ENCODE data around the gene GPATCH8.
"Not testable (repeated sequence)": the region's sequence is repeated elsewhere in the genome, so short reads cannot be mapped to it uniquely, and the experiment has no call there.

Gene GPATCH8

DNA sequence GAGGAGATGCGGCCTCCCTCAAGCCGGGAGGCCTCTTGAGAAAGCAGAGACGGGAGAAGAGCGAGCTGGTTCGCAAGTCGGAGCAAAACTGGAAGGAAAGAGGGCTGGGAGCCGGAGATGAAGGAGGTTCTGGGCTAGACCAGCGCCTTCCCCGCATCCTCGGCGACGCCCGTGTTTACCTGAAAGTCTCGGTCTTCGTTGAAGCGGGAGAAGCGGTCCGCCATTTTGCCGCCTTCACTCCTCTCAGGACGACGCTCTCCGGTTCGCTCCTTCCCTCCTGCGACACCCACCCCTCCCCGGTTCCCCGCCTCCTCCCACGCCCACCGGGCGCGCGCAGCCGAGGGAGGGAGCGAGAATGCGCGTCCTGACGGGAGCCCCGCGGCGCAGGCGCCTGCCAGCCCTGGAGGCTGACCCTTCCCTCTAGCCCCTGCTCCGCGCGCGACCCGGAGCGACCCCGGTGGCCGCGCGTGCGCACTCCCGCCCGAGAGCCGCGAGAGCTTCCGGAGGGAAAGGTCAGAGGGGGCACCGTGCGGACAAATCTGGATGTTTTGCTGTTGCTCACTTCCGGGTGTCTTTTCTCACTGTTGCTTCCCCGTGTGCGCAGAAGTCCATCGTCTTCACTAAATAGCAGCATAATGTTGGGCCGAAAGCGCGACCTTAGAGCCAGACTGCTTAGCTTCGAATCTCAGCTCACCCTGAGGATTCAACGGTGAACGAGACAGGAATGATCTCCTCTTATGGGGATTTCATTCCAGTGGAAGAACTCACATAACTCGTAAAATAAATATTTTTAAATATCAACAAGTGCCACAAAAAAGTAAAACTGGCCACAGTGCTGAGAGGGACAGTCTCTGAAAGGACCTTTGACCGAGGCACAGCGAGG lies at the start of gene GPATCH8:
GPATCH8 (minus strand) TSS at position 260 of the 883 bp plus-strand sequence; CDS start at position 224, 36 bp downstream.
- peak; percentile 97 for DNase-seq

DNA sequence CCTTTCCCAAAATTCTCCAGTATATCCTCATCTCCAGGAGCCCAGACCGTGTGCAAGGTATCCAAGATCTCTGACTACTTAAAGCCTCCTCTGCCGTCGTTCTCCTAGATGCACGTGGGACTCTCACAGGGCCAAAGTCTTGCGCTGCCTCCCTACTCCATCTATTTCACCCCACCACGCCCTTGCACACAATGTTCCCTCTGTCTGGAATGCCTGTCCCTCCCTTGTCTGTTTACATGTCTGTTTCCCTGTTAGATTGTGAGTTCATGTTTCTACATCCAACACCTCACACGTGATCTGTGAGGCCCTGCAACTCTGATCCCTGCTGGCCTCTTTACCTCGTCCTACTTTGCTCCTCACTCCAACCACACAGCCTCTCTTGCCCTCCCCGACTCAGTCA lies 49.2 kb upstream of the GPATCH8 start:
- DNase-seq = no peak

DNA sequence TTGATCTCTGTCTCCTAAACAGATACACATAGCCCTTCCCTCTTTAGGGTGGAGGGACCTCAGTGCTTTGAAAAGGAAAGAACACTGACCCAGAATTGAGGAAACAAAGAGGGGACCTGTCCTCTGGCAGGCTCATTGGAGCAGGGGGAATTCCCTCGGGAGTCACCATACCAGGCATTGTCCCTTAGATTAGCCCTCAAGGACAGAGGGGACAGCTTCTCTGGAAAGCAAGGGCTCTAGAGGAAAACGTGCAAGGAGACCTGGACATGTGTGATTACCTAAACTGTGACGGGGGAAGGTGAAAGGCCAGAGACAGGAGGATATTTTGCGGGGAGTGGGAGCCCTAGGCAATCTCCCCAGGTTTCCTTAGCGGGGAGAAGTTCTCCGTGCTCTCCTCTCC lies 46.5 kb upstream of the GPATCH8 start:
- no peak for DNase-seq

DNA sequence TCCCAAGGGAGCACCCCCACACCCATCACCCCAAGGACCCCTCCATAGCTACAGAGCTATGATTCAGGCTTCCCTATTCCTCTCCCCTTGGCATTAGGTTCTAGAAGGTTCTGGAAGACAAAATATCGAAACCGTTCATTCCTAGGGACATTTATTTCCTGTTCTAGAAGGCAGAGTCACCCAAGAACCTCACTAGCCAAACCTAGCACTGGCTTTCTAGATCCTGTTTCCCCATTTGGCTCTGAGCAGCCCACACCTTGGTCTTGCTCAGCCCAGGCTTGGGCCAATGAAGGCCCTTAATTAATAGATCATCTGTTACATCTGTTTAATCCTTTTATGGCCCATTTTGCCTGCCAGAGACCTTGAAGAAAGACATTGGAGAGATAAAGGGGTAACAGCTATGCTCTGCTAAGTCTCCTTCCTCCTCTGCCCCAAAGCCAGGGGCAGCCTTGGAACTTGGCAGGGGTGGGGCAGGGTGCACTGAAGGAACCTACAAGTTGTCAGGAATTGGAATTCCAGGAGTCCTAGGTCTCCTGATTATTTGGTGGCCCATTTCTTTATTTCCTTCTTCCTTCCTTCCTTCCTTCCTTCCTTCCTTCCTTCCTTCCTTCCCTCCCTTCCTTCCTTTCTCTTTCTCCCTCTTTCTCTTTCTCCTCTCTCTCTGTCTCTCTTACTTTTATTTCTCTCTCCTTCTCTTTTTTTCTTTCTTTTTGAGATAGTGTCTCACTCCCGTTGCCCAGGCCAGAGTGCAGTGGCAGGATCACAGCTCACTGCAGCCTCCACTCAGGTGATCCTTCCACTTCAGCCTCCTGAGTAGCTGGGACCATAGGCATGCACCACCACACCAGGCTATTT lies 45.4 kb upstream of the GPATCH8 start:
- DNase-seq = no peak

DNA sequence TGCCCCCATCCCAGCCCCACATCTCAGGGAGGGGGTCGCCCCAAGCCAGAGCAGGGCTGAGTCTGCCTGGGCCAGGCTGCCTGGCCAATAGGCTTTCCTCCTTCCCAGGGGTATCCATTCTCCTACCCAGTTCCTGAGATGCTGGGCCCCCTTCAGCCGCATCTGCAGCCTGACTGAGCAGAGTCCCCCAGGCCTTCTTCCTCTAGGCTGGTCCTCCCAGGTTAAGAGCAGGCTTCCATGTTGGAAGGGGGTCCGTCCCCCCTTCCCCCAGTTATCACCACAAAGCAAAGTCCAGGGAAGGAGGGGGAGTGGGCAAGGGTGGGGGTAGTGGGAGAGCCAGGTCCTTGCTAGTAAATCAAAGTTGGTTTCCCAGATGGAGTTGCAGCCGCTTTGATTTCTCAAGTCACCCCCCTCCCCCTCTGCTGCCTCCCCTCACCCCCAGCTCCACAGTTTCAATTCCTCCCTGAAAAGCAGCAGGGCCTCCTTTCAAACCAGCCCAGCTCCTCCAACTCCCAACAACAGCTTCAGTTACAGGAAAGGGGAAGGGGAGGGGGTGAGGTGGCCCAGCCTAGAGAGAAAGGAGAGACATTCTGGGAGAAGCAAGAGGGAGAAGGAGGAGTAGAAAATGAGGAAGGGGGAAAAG lies 44.5 kb upstream of the GPATCH8 start:
- DNase-seq = no peak

DNA sequence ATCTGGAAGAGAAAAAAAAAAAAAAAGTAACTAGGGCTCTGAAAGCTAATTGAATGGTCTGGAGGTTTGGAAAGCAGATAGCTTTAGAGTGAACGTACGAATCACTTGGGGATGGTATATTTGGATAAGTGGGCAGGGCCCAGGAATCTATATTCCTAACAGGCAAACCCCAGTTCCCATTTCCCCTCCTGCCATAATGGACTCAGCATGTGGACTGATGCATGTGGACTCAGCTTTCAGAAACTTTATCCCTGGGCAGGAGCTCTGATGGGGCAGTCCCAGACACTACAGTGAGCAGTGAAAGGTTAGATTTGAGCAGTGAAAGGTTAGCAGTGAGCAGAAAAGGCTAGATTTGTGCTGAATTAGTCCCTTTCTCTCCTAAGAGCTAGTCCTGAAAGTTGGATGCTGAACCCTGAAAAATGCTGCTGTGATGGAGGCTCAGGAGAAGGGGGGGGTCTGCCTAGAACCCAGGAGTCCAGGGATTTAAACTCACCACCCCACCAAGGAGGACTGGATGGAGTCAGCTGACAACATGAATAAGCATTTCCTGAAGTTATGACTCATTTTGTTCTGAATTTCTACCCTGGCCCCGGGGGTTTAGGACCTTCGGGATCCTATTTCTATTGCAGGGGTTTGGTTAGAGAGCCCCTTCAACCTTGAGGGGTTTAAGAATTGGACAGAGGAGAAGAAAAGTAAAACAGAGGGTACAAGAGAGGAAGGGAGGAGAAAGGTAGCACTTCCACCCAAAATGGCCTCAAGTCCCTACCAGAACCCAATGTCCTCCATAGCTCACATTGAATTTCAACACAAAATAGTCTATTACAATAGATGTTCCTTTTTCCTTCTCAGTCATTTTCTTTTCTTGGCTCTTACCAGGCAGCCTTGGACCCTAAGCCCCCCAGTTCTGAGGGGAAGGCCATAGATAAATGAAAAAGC lies 43.7 kb upstream of the GPATCH8 start:
- DNase-seq = no peak

DNA sequence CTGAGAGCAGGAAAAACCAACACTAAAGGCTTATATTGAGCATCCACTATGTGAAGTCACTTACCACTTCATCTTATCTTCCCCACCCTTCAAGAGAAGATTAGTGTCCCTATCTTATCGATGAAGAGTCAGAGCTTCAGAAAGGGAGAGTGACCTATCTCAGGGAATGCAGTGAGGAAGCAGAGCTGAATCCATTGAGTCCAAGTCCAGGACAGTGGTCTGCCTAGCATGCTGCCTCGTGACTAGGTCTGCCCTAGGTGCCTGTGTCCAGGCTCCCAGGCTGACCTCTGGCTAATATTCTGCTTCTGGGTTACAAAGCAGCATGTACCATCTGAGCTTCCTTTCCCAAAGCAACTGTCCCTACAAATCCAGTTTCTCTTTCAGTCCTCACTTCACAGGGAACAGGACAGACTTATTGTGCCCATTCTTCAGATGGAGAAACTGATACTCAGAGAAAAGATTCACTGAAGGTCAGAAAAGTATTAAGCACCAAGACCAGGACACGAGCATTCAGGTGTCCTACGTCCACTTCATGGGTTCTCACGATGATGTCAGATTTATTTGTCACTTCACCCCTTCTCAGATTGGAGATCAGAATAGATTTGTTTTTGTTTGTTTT lies 40.8 kb upstream of the GPATCH8 start:
- no peak for DNase-seq

DNA sequence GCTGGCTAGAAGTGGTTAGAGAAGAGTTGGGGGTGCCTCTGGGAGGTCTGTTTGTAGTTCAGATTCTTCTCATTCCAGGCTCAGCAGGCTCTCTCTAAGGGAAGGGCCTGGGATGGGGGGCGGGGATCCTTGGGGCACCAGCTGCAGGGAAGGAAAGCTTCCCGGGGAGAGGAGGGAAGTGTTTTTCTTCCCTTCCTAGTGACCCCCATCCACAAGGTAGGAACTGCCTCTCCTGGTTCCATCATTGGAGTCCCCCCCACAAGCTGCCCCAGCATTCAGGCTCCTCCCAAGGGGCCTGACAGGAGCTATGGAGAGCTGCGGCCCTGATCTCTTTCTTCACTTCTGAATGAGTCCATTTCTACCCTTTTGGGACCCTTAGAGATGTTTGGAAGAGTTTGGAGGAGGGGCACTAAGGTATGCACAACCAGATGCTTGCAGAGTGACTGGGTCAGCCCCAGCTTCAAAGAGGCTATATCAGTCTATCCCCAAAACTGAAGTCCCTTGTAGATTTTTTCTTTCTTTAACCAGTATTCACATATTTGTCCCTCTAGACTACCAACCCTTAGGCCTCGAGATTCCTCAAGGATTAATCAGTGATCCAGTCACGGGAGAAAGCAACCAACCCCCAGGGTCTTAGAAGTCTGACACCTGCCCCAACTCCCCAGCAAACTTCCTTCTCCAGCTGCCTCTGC lies 40.2 kb upstream of the GPATCH8 start:
- no peak for DNase-seq

DNA sequence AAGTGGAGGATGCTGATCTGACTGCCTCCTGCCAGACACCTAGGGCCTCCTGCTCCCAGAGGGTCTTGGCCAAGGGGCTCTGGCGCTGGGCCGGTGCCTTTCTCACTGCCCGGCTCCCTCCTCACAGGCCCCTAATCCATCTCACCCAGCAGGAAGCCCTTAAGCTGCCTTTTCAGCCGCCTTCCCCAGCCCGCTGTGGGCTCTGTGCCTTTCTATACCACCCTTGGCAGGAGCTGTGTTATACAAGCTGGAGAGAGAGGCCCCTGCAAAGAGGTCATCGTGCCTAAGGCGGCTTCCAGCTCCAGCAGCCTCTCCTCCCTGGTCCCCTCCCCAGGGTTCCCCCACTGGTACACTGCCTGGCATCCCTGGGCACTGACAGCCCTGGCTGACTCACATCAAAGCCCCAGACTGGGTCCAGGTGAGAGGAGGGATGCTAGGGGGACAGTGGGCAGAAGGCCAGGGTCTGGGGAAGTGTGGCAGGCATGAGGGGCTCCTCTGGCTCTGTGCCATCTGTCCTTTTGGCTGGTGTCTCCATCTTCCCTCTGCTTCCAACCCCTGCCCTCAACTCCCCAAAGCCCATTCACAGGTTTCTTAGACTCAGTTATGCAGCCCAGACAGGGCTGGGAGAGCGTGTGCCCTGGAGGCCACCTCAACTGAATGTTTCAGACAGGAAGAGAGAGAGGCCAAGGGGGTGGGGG lies 38.8 kb upstream of the GPATCH8 start:
- no peak for DNase-seq

DNA sequence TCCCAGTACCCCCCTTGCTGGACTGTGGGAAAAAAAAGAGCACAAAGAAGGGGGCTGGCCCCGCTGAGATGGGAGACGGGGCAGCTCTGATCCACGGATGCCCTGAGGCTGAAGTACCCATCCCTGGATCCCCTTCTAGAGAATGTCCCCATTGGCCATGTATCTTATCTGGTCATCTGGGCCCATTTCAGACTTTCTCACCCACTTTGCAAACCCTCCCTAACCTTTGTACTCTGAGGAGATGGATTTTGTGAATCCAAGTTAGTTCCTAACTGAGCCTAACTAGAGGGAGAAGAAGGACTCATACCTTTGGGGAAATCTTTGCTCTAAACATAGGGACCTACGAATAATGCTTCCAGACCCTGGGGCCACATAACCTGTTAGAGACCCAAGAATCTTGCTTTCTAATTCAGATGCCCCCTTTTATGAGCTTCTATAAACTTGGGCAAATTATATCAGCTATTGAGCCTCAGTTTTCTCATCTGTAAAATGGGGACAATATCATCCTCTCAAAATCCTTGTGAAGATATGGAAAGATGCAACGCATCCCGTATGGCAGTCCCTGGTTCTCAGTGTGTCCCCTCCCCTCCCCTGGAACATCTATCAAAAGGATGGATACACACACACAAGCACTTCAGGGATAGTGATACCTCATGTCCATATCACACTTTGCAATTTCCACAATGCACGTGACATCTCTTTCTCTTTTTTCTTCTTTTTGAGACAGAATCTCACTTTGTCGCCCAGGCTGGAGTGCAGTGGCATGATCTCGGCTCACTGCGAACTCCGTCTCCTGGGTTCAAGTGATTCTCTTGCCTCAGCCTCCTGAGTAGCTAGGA lies 37.3 kb upstream of the GPATCH8 start:
- no peak for DNase-seq

DNA sequence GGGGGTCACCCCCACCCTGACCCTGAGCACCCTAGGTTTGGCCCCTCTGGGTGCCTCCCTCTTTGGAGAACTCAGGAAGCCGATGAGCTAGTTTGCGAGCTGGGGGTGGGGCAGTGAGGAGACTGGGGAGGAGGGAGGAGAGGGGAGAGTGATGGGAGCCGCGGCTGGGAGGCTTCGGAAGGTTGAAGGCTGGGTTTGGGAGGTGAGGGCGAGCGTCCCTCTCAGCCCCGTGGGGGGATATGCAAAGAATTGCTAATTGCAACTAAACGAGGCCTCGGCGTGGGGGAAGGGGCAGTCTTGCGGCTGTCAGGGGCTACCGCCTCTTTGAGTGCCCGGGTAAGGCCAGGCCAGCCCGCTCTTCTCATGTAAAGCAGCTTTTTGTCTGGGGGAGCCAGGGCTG lies 36.5 kb upstream of the GPATCH8 start:
- no peak for DNase-seq

DNA sequence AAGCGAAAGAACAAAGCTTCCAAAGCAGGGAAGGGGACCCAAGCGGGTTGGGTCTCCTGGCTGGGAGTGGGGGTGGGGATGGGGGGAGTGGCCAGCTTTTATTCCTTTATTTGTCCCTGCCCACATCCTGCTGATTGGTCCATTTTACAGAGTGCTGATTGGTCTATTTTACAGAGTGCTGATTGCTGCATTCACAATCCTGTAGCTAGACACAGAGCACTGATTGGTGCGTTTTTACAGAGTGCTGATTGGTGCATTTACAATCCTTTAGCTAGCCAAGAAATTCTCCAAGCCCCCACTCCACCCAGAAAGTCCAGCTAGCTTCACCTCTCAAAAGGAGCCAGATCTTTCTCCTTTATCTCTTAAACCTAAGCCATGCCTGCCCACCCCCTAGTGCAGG lies 34.7 kb upstream of the GPATCH8 start:
- not testable (repeated sequence) for DNase-seq

DNA sequence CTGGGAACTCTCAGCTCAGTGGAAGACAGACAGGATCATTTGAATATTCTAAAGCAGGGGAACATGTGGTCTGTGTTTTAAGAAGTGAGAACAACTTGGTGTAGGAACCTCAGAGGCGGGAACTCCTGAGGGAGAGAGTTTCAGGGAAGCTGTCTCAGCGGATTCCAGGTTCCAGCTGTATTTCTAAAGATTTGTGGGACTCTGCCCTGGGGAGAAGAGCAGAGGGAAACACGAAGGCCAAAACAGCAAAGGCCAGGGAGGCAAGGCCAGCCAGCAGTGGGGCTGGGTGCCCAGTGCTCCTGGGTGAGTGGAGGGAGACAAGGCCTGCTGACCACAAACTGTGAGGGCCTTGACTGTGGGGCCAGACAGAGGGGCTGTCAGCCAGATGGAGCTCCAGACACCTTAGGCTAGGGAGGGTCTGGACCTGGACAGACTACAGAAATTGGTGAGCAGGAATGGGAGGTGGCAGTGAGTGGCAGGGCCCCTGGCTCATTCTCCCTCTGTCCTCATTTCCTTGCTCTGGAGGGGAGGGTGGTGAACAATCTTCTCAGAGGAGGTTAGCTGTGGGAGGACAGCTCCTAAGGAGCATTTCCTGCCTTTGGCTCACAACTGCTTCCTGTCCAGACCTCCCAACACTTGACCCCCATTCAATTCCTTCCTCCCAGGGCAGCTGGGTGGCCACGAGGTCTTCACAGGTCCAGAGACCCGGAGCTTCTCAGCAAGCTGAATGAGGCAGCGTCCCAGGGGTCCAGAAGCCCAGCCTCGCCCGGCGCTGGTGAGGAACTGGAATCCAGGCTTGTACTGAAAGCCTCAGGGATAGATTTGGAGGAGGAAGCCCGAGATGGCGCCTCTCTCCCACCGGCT lies 33.1 kb upstream of the GPATCH8 start:
- DNase-seq = no peak

DNA sequence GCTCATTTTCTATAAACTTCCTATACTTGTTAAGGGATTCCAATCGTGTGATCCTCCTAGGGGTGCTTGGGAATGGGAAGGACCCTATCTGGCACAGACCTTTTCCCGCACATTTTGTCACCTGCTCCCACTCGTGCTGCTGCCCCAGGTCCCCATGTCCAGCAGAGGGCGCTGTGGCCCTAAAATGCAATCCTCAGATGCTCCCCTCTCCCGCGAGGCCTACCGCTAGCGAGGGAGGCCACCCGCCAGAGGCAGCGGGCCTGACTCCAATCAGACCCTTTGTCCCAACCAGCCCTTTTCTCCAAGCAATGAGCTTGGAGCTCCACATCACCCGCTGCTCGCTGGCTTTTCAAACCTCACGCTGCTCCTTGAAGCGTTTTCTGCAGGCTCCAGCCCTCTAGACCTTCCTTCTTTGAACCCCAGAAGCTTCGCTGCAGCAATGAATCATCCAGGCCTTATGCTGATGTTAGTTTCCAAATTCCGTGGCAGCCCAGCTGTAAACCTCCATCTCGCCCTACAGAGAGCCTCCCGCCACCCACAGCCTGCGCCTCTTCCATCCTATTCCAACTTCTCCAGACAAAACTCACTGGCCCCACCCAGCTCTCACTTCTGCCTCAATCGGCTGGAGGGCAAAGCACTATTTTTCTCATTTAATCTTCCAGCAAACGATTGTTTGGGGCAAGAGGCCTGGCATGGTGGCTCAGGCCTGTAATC lies 30.5 kb upstream of the GPATCH8 start:
- DNase-seq = peak; percentile 95

DNA sequence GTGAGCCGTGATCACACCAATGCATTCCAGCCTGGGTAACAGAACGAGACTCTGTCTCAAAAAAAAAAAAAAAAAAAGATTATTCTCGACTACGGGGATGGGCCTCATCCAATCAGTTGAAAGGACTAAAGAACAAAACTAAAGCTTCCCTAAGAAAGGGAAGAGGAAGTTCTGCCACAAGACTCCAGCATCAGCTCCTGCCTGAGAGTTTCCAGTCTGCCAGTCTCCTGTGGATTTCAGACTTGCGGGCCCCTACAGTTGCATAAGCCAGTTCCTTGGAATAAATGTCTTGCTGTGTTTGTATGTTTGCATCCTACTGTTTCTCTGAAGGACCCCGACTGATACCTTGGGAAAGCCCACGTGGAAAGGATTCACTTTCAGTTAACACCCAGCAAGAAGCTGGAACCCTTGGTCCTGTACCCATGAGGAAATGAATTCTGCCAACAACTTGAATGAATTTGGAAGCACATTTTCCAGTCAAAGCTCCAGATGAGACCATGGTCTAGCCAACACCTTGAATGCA lies 27.8 kb upstream of the GPATCH8 start:
- no peak for DNase-seq

DNA sequence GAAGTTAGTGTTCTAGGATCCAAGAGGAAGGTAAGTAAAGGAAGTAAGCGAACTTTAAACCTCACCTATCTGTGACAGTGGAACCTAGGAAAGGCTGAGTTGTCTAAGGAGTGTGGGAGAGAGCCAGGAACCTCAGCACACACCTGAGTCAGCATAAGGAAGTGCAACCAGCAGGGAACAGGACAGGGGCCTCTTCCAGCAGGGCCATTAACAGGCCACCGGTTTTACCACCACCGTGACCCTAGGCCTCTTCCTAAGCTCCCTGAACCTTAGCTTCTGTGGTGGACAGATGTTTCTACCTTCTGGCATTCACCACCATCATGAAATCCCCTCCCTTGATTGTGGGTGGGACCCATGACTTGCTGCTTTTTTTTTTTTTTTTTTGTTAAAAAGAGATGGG lies 26.7 kb upstream of the GPATCH8 start:
- no peak for DNase-seq

DNA sequence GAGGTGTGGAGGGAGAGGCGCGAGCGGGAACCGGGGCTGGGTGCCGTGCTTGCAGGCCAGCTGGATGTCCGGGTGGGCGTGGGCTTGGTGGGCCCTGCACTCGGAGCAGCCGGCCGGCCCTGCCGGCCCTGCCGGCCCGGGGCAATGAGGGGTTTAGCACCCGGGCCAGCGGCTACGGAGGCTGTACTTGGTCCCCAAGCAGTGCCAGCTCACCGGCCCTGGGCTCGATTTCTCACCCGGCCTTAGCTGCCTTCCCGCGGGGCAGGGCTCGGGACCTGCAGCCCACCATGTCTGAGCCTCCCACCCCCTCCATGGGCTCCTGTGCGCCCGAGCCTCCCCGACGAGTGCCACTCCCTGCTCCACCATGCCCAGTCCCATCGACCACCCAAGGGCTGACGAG lies 24.7 kb upstream of the GPATCH8 start:
- DNase-seq = no peak

DNA sequence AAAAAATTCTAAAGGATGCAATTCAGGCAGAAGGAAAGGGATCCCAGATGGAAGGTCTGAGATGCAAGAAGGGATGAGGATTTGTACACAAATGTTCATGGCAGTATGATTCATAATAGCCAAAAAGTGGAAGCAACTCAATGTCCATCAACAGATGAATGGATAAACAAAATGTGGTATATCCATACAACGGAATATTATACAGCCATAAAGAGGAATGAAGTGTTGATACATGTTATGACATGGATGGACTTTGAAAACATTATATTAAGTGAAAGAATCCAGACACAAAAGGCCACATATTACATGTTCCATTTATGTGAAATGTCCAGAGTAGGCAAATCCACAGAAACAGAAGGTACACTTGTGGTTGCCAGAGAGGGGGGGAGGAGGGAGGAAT lies 23.9 kb upstream of the GPATCH8 start:
- no peak for DNase-seq

Measured in activated CD8-positive, alpha-beta memory T cell treated with anti-CD3 and anti-CD28 coated beads for 24 hours (primary cell).